GM23338 (cell line): ENCODE measurements around the gene PPM1F. TPM values are rescaled to one million over a fixed set of nuclear protein-coding genes. Genes with fewer than 3 reads are reported as not detected.

Experiments
- ATAC-seq: fragments of 200-7000 bp; cut with Tn5 transposase; 3 replicates; pipeline ENCODE4 v1.9.1; 2020
- DNase-seq: peaks from one replicate; pipeline ENCODE4 v3.0.0-alpha.2; 2015; ENCODE audit warnings: low spot score
- H2AFZ ChIP-seq: fragments of 200-600 bp; sonication (generic); 2 replicates; pipeline ENCODE4 v1.8.0; 2016; ENCODE audit warnings: antibody characterized with exemption, mild to moderate bottlenecking, moderate library complexity
- H3F3A ChIP-seq: fragments of 200-600 bp; sonication (generic); replicated peaks from 2 replicates; pipeline ENCODE4 v1.8.0; 2017; ENCODE audit warnings: antibody characterized with exemption, mixed run types, low read depth
- H3K27ac ChIP-seq: fragments of 200-600 bp; sonication (generic); 2 replicates; pipeline ENCODE4 v1.6.1; 2016; ENCODE audit warnings: low read depth
- H3K27me3 ChIP-seq: fragments of 200-600 bp; sonication (generic); 2 replicates; pipeline ENCODE4 v1.8.0; 2016; ENCODE audit warnings: mild to moderate bottlenecking, mixed run types, moderate library complexity; ENCODE audit not compliant: insufficient read depth
- H3K36me3 ChIP-seq: fragments of 200-600 bp; sonication (generic); 2 replicates; pipeline ENCODE4 v1.8.0; 2016; ENCODE audit warnings: mild to moderate bottlenecking; ENCODE audit not compliant: insufficient read depth
- H3K4me1 ChIP-seq: fragments of 200-600 bp; sonication (generic); 2 replicates; pipeline ENCODE4 v1.8.0; 2016; ENCODE audit warnings: mild to moderate bottlenecking, moderate library complexity; ENCODE audit not compliant: insufficient read depth
- H3K4me2 ChIP-seq: fragments of 200-600 bp; sonication (generic); 2 replicates; pipeline ENCODE4 v1.7.1; 2017; ENCODE audit warnings: mixed run types
- H3K4me3 ChIP-seq: fragments of 200-600 bp; sonication (generic); 2 replicates; pipeline ENCODE4 v1.6.1; 2016; ENCODE audit warnings: mixed run types
- H3K79me2 ChIP-seq: fragments of 200-600 bp; sonication (generic); replicated peaks from 2 replicates; pipeline ENCODE4 v1.8.0; 2017; ENCODE audit warnings: mild to moderate bottlenecking; ENCODE audit not compliant: insufficient read depth
- H3K9me2 ChIP-seq: fragments of 200-600 bp; sonication (generic); 2 replicates; pipeline ENCODE4 v1.8.0; 2017; ENCODE audit not compliant: insufficient read depth
- H4K20me1 ChIP-seq: fragments of 200-600 bp; sonication (generic); replicated peaks from 2 replicates; pipeline ENCODE4 v1.8.0; 2017; ENCODE audit warnings: mild to moderate bottlenecking; ENCODE audit not compliant: insufficient read depth
- H3K27ac Mint-ChIP-seq: 2 replicates; pipeline ENCODE4 v1.8.0; 2020; ENCODE audit warnings: inconsistent platforms, mild to moderate bottlenecking, moderate library complexity, mixed read lengths
- H3K27me3 Mint-ChIP-seq: 3 replicates; pipeline ENCODE4 v1.8.0; 2022; ENCODE audit warnings: low read depth, mild to moderate bottlenecking, moderate library complexity, mixed read lengths, inconsistent platforms; ENCODE audit not compliant: insufficient read depth, poor library complexity
- H3K36me3 Mint-ChIP-seq: 3 replicates; pipeline ENCODE4 v1.8.0; 2021; ENCODE audit warnings: low read depth, mild to moderate bottlenecking, inconsistent platforms, moderate library complexity, mixed read lengths
- H3K4me1 Mint-ChIP-seq: 3 replicates; pipeline ENCODE4 v1.8.0; 2020; ENCODE audit warnings: mild to moderate bottlenecking, inconsistent platforms, mixed read lengths
- H3K4me3 Mint-ChIP-seq: 3 replicates; pipeline ENCODE4 v1.8.0; 2021; ENCODE audit warnings: moderate library complexity, mild to moderate bottlenecking, inconsistent platforms, mixed read lengths
- H3K9me3 Mint-ChIP-seq: 3 replicates; pipeline ENCODE4 v1.8.0; 2020; ENCODE audit warnings: moderate library complexity, mild to moderate bottlenecking, inconsistent platforms, mixed read lengths
- ETS1 ChIP-seq: IDR thresholded peaks from 2 replicates; pipeline ENCODE4 v1.6.1; 2016; ENCODE audit warnings: antibody characterized with exemption
- EZH2phosphoT487 ChIP-seq: fragments of 200-600 bp; sonication (generic); IDR thresholded peaks from one replicate; pipeline ENCODE4 v1.8.1; 2018; ENCODE audit warnings: antibody characterized with exemption; ENCODE audit not compliant: unreplicated experiment
- NANOG ChIP-seq: IDR thresholded peaks from 2 replicates; pipeline ENCODE4 v1.6.1; 2016; ENCODE audit warnings: antibody characterized with exemption, borderline replicate concordance
- STAT1 ChIP-seq: IDR thresholded peaks from one replicate; pipeline ENCODE4 v1.6.1; 2016; ENCODE audit warnings: antibody characterized with exemption; ENCODE audit not compliant: unreplicated experiment
- ZNF462 ChIP-seq: fragments of 250-450 bp; sonication (Bioruptor Pico); IDR thresholded peaks from 2 replicates; pipeline ENCODE4 v1.5.0; 2020; ENCODE audit warnings: mild to moderate bottlenecking, moderate library complexity
- polyA plus RNA-seq: library from polyadenylated mRNA; unstranded; fragments of >200 nt; fragmentation: Nextera tagmentation; extraction: Ambion mirVana; gene quantifications from 2 replicates; pipeline ENCODE4 v1.2.1, GENCODE V29; 2016
- total RNA-seq: library from RNA; depleted of rRNA; stranded (reverse); fragments of >200 nt; shearing (Covaris generic); gene quantifications from 2 replicates; pipeline ENCODE4 v1.2.3, GENCODE V29; 2014

PPM1F gene
- total and polyA plus RNA-seq, 2 experiments from 2014 or later: 7.1 to 29.3 TPM

DNA sequence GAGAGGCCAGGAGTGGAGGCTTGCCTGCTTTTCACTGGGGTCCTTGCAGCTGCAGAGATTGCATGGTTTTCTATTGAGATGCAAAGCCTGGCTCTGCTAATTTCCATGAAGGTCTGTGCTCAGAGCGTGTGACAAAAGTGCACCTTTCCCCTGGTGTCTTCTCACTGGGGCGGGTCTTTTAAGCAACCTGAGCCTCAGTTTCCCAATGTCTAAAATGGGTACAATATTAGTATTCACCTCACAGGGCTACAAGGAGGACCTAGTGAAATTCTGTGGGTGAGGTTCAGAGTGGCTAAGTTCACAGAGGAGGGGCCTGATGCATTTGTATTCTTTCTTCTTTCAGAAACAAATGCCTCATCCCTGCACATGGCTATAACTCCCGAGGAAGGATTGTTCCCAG lies 20.3 kb downstream of the PPM1F start (continued):
- TF ChIP-seq ZNF462 (CRISPR knock-in tag): no peak

GRCh38 chr22:21931056-21931455 lies 21.6 kb downstream of the PPM1F start:
- Histone ChIP-seq H2AFZ (no peak overlapping the region), H3K79me2 (no peaks in the 10 kb centered on the region), H3K27me3 (no peaks in the 10 kb centered on the region), H3K36me3 (no peaks in the 10 kb centered on the region), H3K4me3 (no peak overlapping the region), H3K9me2 (no peaks in the 10 kb centered on the region), H3K4me2 (no peak overlapping the region), H3K4me1 (peaks cover 5% of the 10 kb centered on the region), H3K27ac (no peak overlapping the region), H3F3A (no peaks in the 10 kb centered on the region; the same call in 1 of the 2 replicates), H4K20me1 (no peaks in the 10 kb centered on the region; the same call in 1 of the 2 replicates)
- no peak for TF ChIP-seq ETS1
- TF ChIP-seq ZNF462 (CRISPR knock-in tag): no peak
- TF ChIP-seq EZH2phosphoT487: no peak
- no peak for TF ChIP-seq NANOG
- no peak for TF ChIP-seq STAT1
- DNase-seq: no peak
- no peak for ATAC-seq
- H3K27me3 Mint-ChIP-seq: peaks cover 11% of the 10 kb centered on the region
- H3K4me1 Mint-ChIP-seq: peaks cover 34% of the 10 kb centered on the region
- no peak overlapping the region for H3K4me3 Mint-ChIP-seq
- H3K9me3 Mint-ChIP-seq: no peaks in the 10 kb centered on the region
- H3K27ac Mint-ChIP-seq: no peak overlapping the region
- H3K36me3 Mint-ChIP-seq: peaks cover 18% of the 10 kb centered on the region
